GM18498 (cell line): Measurements from ENCODE around the gene HECTD2.
"Not testable (repeated sequence)": the region's sequence is repeated elsewhere in the genome, so short reads cannot be mapped to it uniquely, and the experiment has no call there.

Experiments used
- ATAC-seq: cut with Tn5 transposase; IDR thresholded peaks from one replicate; pipeline ENCODE4 v1.9.1; 2021; ENCODE audit warnings: mild to moderate bottlenecking, moderate library complexity; ENCODE audit not compliant: unreplicated experiment

Gene HECTD2

GRCh38 chr10:91560827-91561226 lies 150.7 kb downstream of the HECTD2 start:
- ATAC-seq, result not testable (repeated sequence)

GRCh38 chr10:91562839-91563581 lies 152.9 kb downstream of the HECTD2 start:
- no peak for ATAC-seq

- ATAC-seq, result no peak
Measured at GRCh38 chr10:91564026-91564425, 153.9 kb downstream of the HECTD2 start.
